ENCODE data around the gene TSPO.

DNA sequence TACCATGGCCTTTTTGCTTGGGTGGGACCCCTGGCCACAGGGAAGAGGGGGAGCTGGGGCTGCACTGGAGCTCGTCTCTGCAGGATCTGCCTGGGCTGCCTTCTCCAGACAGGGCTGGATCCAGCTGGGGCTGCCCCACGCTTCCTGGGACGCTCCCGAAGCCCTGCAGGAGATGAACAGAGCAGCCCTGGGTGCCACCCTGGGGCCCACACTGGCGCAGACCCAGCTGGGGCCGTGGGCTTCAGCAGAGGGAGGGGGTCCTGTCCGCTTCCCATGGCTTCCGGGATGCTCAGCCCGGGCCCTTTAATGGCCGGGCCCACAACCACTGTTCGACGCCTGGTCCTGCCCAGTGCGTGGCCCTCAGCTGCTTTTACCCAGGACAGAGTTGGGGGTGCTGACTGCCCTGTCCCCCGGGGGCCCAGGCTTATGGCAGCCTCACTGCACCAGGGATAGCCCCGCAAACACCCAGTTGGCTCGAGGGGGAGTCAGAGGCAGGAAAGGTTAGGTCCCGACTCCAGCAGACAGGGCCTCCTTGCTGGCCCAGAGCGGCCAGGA, 12.0 kb downstream of the TSPO start:
- TF ChIP-seq, protein P1, sequence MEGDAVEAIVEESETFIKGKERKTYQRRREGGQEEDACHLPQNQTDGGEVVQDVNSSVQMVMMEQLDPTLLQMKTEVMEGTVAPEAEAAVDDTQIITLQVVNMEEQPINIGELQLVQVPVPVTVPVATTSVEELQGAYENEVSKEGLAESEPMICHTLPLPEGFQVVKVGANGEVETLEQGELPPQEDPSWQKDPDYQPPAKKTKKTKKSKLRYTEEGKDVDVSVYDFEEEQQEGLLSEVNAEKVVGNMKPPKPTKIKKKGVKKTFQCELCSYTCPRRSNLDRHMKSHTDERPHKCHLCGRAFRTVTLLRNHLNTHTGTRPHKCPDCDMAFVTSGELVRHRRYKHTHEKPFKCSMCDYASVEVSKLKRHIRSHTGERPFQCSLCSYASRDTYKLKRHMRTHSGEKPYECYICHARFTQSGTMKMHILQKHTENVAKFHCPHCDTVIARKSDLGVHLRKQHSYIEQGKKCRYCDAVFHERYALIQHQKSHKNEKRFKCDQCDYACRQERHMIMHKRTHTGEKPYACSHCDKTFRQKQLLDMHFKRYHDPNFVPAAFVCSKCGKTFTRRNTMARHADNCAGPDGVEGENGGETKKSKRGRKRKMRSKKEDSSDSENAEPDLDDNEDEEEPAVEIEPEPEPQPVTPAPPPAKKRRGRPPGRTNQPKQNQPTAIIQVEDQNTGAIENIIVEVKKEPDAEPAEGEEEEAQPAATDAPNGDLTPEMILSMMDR (conservative IDR thresholded peaks at IDR 0.05) = no peak
- no peak for TF ChIP-seq ZFX (IDR thresholded peaks at IDR 0.05)
